IPS-18c (cell line): Measurements from ENCODE around the gene DPY19L2.
"Not testable (repeated sequence)": the region's sequence is repeated elsewhere in the genome, so short reads cannot be mapped to it uniquely, and the experiment has no call there.

ENCODE experiments used
- H3K4me3 ChIP-seq: 2 replicates; pipeline ENCODE4 v1.7.0; 2013; ENCODE audit warnings: low read depth, mild to moderate bottlenecking, low read length, moderate library complexity; ENCODE audit not compliant: insufficient read depth
- H3K9me3 ChIP-seq: one replicate; pipeline ENCODE4 v1.6.1; 2013; ENCODE audit warnings: mild to moderate bottlenecking, low read length, moderate library complexity; ENCODE audit not compliant: control insufficient read depth, insufficient read depth

DPY19L2 gene

DNA sequence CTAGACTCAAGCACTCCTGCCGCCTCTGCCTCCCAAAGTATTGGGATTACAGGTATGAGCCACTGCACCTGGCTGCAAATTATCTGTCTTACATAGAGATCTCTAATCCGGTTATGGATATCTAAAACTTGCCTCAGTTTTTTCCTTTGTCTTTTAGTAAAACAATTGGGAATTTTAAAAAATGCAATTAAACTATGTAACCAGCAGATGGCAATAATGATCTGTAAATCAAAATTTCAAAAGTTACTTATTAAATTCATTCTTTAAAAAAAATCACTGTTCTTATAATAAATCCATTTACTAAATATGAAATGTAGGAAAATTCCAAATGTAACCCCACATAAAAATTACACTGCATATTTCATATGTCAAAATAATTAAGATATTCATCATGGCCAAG is 4.3 kb upstream of the DPY19L2 start:
- H3K4me3 ChIP-seq, H3K9me3 ChIP-seq: not testable (repeated sequence)

DNA sequence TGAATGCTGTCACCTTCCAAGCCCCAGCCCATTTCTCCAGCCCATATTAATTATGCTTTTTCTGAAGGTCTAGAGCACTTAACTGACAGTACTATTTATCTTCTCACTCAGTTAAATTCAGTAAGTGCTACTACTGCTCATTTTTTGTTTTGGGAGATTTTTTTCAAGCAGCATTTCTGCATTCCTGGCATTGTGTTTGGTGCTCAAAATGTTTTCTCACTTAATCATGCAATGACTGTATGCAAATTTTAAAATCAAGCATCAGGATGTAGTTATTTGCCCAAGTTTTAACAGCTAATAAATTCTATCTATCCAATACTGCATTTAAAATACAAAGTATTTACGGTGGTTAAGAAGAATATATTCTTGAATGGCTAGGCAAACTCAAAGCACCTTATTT is 1.6 kb upstream of the DPY19L2 start:
- H3K4me3 ChIP-seq, H3K9me3 ChIP-seq: not testable (repeated sequence)

DNA sequence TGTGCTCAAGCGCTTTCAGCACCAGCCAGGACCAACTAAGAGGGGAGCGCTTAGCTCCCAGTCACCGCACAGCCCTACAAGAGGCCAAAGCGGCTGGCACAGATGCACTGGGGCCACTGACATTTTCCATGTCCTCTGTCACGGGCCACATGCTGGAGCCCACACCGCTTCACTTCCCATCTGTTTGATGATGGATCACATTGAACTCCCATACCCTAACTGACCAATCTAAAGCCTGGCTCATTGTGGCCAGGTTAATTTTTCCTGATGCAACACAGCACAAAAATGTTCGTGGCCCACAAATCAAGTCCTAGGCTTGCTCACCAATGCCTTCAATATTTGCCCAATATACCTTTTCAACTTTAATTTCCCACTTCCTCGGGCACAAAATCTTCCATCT is 1.1 kb upstream of the DPY19L2 start:
- not testable (repeated sequence) for H3K9me3 ChIP-seq
- peak overlapping the region; percentile 9; the same call in 1 of the 2 replicates for H3K4me3 ChIP-seq

DNA sequence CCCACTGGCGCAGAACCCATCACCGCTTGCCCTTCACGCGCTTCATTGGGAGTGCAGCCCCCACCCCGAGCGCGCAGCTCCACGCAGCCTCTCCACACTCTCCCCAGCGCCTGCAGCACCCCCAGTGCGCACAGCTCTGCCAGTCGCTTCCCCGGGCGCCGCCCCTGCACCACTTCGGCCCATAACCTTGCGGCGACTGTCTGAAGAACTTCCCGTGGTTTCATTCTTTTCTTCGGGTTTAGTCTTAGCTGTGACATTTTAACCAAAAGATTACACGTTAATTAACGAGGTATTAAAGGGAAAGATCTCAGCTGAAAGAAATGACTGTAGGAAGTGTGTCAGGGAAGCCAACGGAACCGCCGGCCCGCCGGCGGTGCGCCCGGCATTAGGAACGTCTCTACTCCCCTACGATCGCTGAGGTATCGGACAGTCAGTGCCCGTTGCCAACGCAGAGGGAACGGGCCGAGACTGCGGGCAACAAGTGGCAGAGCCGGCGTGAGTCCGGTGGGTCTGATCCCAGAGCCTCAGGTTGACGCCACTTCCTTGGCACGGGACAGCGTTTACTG is 590 bp upstream of the DPY19L2 start:
- H3K4me3 ChIP-seq: peak overlapping the region; percentile 56
- H3K9me3 ChIP-seq: not testable (repeated sequence)

DNA sequence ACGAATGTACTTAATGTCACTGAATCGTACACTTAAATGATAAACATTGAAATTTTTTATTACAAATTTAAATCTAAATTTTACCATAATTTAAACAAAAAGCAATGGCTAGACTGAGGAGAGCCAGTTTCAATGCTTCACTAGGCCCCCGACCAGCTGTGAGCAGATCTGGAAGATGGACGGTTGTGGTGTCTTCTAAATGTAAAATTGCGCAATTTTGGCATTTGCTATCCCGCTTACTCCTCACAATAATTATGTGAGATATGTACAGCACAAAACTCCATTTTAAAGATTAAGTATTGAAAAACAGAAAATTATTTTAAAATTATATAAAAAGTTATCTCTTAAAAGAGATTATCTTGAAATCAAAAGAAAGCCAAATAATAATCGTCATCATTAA is 5.3 kb downstream of the DPY19L2 start:
- H3K9me3 ChIP-seq: not testable (repeated sequence)

DNA sequence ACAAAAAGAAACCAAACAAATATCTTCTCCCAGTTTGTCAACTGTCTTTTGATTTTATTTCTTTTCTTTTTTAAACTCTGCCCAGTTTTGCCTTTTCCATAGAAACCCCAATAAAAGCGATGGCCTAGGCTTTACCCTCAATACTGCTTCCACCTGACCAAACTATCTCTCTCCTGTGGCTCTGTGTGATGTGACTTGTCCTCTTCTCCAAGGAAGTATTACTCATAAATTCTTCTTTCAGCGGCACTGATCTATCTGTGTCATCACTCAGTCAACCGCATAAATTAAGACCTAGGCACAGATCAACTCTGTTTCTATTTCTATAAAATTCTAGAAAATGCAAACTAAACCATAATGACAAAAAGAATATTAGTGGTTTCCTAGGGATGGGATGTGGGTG is 9.8 kb downstream of the DPY19L2 start:
- not testable (repeated sequence) for H3K4me3 ChIP-seq, H3K9me3 ChIP-seq

More for the DNA sequence above, 5.3 kb downstream of the DPY19L2 start:
- not testable (repeated sequence) for H3K4me3 ChIP-seq

DNA sequence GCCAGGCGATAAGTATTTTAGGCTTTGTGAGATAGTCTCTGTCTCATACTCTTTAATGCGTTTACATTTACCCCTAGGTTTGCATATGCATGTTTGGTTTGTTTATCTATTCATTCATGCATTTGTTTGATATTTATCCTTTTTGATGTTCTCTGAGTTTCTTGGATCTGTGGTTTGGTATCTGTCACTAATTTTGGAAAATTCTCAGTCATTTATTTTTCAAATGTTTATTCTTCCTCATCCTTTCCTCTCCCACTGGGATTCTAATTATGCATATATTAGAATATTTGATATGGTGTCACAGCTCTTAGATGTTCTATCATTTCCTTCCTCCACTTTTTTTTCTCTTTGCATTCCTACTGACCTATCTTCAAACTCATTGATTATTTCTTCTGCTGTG is 11.9 kb downstream of the DPY19L2 start:
- not testable (repeated sequence) for H3K9me3 ChIP-seq, H3K4me3 ChIP-seq

DNA sequence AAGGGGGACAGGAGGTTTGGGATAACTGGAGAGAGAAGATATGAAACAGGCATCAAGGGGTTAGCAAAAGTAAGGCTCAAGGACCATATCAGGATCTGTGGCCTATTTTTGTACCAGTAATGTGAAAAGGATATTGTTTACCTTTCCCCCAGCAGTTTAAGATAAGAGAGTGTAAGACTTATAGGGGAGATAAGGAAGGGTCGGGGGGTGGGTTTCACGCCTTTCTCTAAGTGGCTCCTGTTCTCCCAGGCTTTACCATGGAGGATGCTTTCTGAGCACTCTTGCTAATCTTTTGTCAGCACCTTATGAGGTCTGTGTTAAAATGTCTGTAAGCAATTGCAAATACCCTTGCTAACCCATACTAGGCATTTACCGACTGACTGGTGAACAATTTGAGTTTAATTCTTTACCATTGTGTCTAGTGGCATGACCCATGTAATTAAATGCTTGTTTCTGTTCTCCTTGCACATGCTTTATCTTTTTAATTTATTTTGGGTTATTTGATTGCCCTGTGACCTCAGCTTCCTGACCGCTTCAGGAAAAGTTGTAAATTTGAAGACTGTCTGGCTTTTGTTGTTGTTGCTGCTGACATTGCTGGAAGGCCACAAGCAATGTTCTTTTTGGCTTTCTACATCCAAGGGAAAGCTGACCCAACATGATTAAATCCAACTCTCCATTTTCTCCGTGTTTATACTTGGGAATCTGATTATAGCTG is 12.6 kb downstream of the DPY19L2 start:
- not testable (repeated sequence) for H3K4me3 ChIP-seq, H3K9me3 ChIP-seq

DNA sequence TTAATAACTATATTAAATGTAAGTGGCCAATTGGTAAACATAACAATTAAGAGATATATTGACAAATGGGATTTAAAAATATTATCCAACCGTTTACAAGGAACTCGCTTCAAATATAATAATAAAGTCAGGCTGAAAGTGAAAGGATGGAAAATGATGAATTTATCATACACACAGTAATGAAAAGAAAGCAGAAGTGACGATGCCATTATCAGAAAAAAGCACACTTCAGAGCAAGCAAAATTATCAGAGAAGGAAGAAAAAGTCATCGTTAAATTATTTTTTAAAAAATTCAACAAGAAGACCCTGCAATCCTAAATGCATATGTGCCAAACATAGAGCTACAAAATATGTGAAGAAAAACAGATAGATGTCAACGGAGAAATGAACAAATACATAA is 13.8 kb downstream of the DPY19L2 start:
- H3K4me3 ChIP-seq, H3K9me3 ChIP-seq: not testable (repeated sequence)

DNA sequence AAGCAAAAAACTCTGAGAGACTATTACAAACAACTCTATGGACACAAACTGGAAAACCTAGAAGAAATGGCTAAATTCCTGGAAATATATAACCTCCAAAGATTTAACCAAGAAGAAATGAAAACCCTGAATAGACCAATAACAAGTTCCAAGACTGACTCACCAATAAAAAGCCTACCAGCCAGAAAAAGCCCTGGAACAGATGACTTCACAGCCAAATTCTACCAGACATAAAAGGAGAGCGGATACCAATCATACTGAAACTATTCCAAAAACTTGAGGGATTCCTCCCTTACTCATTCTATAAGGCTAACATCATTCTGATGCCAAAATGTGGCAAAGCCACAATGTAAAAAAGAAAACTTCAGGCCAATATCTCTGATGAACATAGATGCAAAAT is 18.8 kb downstream of the DPY19L2 start:
- not testable (repeated sequence) for H3K9me3 ChIP-seq, H3K4me3 ChIP-seq

DNA sequence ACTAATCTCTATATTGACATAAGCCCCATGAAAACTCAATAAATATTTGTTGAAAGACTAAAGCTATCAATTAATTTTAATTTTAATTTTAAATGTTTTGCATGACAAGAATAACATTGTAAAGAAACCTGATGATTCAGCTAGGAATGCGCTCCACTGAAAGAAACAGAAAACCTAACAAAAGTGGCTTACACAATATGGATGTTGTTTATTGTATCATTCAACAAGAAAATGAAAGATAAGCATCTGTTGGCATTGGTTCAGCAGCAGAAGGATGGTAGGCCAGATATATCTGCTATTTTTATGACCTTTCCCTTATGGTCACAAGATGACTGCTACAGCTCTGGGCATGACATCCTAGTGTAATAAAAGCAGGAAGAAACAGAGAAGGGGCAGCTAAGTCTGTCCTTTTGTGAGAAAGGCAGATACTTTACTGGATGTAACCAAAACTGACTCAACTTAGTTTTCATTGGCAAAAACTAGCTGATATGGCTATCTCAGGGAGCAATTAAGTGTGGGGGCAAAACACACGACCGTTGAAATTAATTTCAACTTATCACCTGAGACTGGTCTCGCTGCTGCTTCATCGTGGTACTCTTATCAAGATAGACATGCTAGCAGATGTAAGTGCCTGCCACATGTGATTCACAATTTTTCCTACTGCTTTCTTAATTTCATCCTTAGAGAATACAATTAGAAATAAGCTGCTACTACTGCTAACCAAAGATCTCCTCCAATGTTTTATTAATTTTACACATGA is 24.7 kb downstream of the DPY19L2 start:
- H3K9me3 ChIP-seq, H3K4me3 ChIP-seq: not testable (repeated sequence)

DNA sequence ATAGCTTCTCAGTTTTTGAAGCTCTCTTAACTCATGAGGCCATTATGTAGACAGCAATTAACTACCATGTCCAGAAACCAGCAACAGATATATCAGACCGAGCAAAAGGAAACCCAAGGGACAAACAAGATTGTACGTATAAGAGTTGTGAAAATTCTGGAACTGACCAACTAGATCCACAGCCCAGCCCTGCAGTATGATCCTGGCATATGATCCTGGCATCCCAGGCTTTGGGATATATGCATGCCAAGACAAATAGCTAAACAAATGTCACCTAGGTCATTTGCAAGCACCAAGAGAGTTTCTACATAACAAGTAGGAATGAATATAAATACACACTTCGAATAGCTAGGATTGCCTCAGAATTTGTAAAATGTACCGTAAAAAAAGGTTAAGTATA is 44.0 kb downstream of the DPY19L2 start:
- not testable (repeated sequence) for H3K9me3 ChIP-seq, H3K4me3 ChIP-seq

DNA sequence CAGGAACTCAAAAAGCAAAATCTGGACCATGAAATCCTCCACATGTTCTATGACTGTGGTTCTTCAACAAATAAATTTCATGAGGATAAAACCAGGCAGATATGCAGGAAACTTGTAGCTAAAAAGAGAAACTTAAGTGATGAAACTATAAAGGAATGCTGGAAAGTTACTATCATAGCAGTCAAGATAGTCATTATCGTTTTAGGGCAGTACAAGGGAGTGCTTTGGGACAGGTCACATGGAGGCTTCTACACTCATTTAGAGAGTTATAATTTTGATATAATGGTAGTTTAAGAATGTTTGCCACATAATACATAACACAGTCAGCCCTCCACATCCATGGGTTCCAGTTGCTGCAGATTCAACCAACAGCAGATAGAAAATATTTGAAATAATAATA is 52.7 kb downstream of the DPY19L2 start:
- H3K9me3 ChIP-seq, H3K4me3 ChIP-seq: not testable (repeated sequence)

DNA sequence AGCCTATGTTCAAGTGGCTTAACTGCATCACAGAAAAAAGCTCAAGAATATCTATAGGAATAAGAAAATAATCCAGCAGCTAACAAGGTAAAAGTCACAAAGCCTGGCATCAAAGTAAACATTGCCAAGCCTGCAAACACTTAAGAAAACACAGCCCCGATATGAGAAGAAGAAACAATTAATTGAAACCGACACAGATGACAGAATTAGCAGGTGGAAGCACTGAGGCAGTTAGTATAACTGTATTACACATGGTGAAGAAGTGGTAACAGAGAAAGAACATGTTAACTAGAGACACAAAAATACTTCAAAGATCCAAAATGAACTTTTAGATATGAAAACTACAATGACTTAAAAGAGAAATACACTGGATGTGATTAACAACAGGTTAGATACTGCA is 57.0 kb downstream of the DPY19L2 start:
- not testable (repeated sequence) for H3K9me3 ChIP-seq, H3K4me3 ChIP-seq

DNA sequence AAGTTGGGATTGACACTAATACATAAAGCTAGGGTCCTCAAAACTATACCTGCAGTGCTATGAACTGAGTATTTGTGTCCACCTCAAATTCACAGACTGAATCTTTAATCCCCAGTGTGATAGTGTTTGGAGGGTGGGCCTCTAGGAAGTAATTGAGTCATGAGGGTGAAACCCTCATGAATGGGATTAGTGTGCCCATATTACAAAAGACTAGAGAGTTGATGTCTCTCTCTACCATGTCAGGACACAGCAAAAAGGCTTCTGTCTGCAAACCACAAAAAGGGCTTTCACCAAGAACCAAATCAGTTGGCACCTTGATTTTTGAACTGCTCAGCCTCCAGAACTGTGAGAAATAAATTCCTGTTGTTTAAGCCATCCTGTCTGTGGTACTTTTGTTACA is 59.0 kb downstream of the DPY19L2 start:
- H3K4me3 ChIP-seq, H3K9me3 ChIP-seq: not testable (repeated sequence)

DNA sequence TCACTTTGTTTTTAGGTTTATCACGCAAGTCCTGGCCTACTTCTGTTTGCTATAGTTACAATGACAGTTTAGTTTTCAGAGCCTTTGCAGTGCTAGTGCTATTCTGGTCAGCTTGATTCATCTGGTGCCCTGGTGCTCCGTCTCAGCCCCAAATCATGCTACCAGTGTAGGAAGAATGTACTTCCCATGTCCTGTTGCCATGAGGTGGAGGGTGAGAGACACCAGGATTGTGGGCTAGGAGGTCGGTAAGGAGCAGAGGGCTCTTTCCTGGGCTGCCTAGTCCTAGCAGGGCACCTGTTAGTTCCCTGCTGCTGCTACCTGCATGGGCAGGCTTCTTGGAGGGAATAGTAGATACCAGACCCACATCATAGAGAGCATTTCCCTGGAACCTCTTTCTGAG is 63.3 kb downstream of the DPY19L2 start:
- H3K9me3 ChIP-seq, H3K4me3 ChIP-seq: not testable (repeated sequence)

DNA sequence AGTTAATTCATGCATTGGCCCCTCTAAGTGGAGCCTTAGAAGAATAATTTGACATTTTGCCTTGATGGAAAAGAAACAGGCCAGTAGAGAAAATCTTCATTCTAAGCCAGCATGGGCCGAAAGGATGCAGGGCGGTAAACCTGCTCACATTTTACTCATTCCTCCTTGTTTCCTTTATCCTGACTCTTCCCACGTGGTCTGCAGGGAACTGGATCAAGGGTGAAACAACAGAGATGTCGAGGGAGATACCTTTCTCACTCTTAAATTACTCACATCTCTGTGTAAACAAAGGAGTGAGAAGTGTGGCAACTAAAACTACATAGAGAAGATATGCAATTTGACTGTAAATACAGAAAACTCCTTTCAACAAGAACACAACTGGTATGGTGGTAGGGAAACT is 73.5 kb downstream of the DPY19L2 start:
- H3K4me3 ChIP-seq, H3K9me3 ChIP-seq: not testable (repeated sequence)

DNA sequence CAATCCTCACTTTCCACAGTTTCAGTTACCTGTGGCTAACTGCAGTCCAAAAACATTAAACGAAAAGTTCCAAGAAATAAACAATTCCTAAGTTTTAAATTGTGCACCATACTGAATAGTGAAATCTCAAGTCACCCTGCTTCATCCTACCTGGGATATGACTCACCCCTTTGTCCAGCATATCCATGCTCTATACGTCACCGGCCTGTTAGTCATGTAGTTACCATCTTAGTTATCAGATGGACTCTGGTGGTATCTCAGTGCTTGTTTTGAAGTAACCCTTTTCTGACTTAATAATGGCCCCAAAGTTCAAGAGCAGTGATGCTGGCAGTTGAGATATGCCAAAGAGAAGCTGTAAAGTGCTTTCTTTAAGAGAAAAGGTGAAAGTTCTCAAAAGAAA is 83.9 kb downstream of the DPY19L2 start:
- not testable (repeated sequence) for H3K9me3 ChIP-seq, H3K4me3 ChIP-seq
